H1 (cell line): ENCODE data around the gene PAXIP1. TPM values are rescaled to one million over a fixed set of nuclear protein-coding genes. Genes with fewer than 3 reads are reported as not detected.

Experiments used
- CTCF ChIA-PET: fragments of 300-600 bp; sonication (Branson Sonifier 250); formaldehyde crosslinking; loops from one replicate; lab custom pipeline; 2021; ENCODE audit not compliant: partially characterized antibody; lab: Charles Lee
- POLR2A ChIA-PET: fragments of 300-600 bp; sonication (Branson Sonifier 250); formaldehyde crosslinking; loops from one replicate; lab custom pipeline; 2021; ENCODE audit warnings: inconsistent platforms; ENCODE audit not compliant: partially characterized antibody; lab: Charles Lee
- DNase-seq, 2 experiments: peaks; one replicate each; pipeline versions ENCODE4 v3.0.0 to v3.0.0-alpha.2; 2010 to 2022; ENCODE audit warnings: low spot score in 2 of 2, low read depth in 1 of 2, mixed read lengths in 1 of 2
- FAIRE-seq: peaks from 2 replicates; lab custom pipeline; 2011; peaks lifted over from hg19 to GRCh38; lab: Jason Lieb, UNC
- H2AFZ ChIP-seq: 2 replicates; pipeline ENCODE4 v1.8.1; 2012; ENCODE audit warnings: low read length, inconsistent platforms
- H2AK5ac ChIP-seq: 2 replicates; pipeline ENCODE4 v1.6.1; 2013; ENCODE audit warnings: low read depth, low read length
- H2BK120ac ChIP-seq: replicated peaks from 2 replicates; pipeline ENCODE3; 2013; ENCODE audit warnings: low read depth, low read length, inconsistent platforms
- H2BK12ac ChIP-seq: 2 replicates; pipeline ENCODE4 v1.6.1; 2013; ENCODE audit warnings: low read depth, low read length
- H2BK15ac ChIP-seq: 2 replicates; pipeline ENCODE4 v1.6.1; 2013; ENCODE audit warnings: low read length
- H2BK20ac ChIP-seq: 2 replicates; pipeline ENCODE4 v1.6.1; 2013; ENCODE audit warnings: low read length
- H2BK5ac ChIP-seq: 2 replicates; pipeline ENCODE4 v1.6.1; 2013; ENCODE audit warnings: low read depth, low read length
- H3K14ac ChIP-seq: 2 replicates; pipeline ENCODE4 v1.6.1; 2013; ENCODE audit warnings: inconsistent platforms; ENCODE audit not compliant: insufficient read length
- H3K18ac ChIP-seq: 2 replicates; pipeline ENCODE4 v1.6.1; 2013; ENCODE audit warnings: low read length; ENCODE audit errors: extremely low read depth
- H3K23ac ChIP-seq: 2 replicates; pipeline ENCODE4 v1.6.1; 2013; ENCODE audit warnings: inconsistent platforms; ENCODE audit not compliant: insufficient read length
- H3K23me2 ChIP-seq: 2 replicates; pipeline ENCODE4 v1.6.1; 2013; ENCODE audit warnings: low read depth, low read length
- H3K27ac ChIP-seq: 2 replicates; pipeline ENCODE4 v1.6.1; 2011; ENCODE audit warnings: low read depth, low read length, inconsistent platforms
- H3K27me3 ChIP-seq, 4 experiments: replicated peaks in 1 of 4; 1 replicate in 1 of 4; 2 replicates in 3 of 4; pipeline versions ENCODE4 v1.6.1 to v1.8.1; 2011 to 2013; ENCODE audit warnings: low read length in 3 of 4, mild to moderate bottlenecking in 3 of 4, inconsistent platforms in 2 of 4, mixed read lengths in 2 of 4, moderate library complexity in 1 of 4; ENCODE audit not compliant: control insufficient read depth in 3 of 4, insufficient read depth in 3 of 4; ENCODE audit errors: extremely low read depth in 1 of 4
- H3K36me3 ChIP-seq, 4 experiments: 2 replicates each; pipeline versions ENCODE4 v1.6.1 to v1.8.1; 2011 to 2013; ENCODE audit warnings: mild to moderate bottlenecking in 4 of 4, low read length in 3 of 4, moderate library complexity in 2 of 4, control low read depth in 1 of 4, inconsistent platforms in 1 of 4; ENCODE audit not compliant: insufficient read depth in 4 of 4, control insufficient read depth in 2 of 4
- H3K4ac ChIP-seq: replicated peaks from 2 replicates; pipeline ENCODE3; 2013; ENCODE audit warnings: low read length, low read depth, mixed read lengths, inconsistent platforms; ENCODE audit not compliant: insufficient read length
- H3K4me1 ChIP-seq, 4 experiments: replicated peaks in 1 of 4; 1 replicate in 1 of 4; 2 replicates in 3 of 4; pipeline versions ENCODE4 v1.6.1 to v1.8.1; 2011 to 2013; ENCODE audit warnings: low read length in 3 of 4, inconsistent platforms in 2 of 4, mixed read lengths in 1 of 4; ENCODE audit not compliant: insufficient read depth in 4 of 4, control insufficient read depth in 3 of 4
- H3K4me2 ChIP-seq, 2 experiments: 2 replicates each; pipeline versions ENCODE4 v1.6.1 to v1.8.1; 2011 to 2013; ENCODE audit warnings: low read depth in 2 of 2, low read length in 2 of 2, control low read depth in 1 of 2, inconsistent platforms in 1 of 2, mild to moderate bottlenecking in 1 of 2; ENCODE audit not compliant: insufficient read depth in 1 of 2
- H3K4me3 ChIP-seq, 4 experiments: fragments of 200-600, 300-600 bp in 1 of 4; sonication (generic), shearing (Covaris generic), sonication (Bioruptor Twin) in 1 of 4; 2 replicates each; pipeline versions ENCODE4 v1.5.1 to v1.8.1; 2011 to 2016; ENCODE audit warnings: low read length in 4 of 4, low read depth in 3 of 4, control low read depth in 2 of 4, inconsistent platforms in 2 of 4, mild to moderate bottlenecking in 2 of 4, mixed read lengths in 1 of 4, moderate library complexity in 1 of 4; ENCODE audit not compliant: insufficient read depth in 2 of 4; ENCODE audit errors: extremely low read depth in 1 of 4
- H3K56ac ChIP-seq: replicated peaks from 2 replicates; pipeline ENCODE3; 2013; ENCODE audit warnings: low read depth, mild to moderate bottlenecking, mixed read lengths, low read length, inconsistent platforms; ENCODE audit not compliant: insufficient read length
- H3K79me1 ChIP-seq: 2 replicates; pipeline ENCODE4 v1.6.1; 2013; ENCODE audit warnings: low read depth, low read length, control low read depth
- H3K79me2 ChIP-seq, 2 experiments: 2 replicates each; pipeline versions ENCODE4 v1.6.1 to v1.8.1; 2012 to 2013; ENCODE audit warnings: low read length in 2 of 2, mild to moderate bottlenecking in 2 of 2, inconsistent platforms in 1 of 2; ENCODE audit not compliant: insufficient read depth in 2 of 2, control insufficient read depth in 1 of 2
- H3K9ac ChIP-seq, 4 experiments: replicated peaks in 1 of 4; 1 replicate in 1 of 4; 2 replicates in 3 of 4; pipeline versions ENCODE4 v1.6.1 to v1.8.1; 2011 to 2013; ENCODE audit warnings: low read depth in 3 of 4, low read length in 3 of 4, control low read depth in 2 of 4, mild to moderate bottlenecking in 2 of 4, moderate library complexity in 2 of 4, inconsistent platforms in 1 of 4; ENCODE audit errors: extremely low read depth in 1 of 4
- H3K9me3 ChIP-seq, 2 experiments: 2 replicates each; pipeline versions ENCODE4 v1.6.1 to v1.8.1; 2012 to 2013; ENCODE audit warnings: mild to moderate bottlenecking in 2 of 2, moderate library complexity in 2 of 2, control low read depth in 1 of 2, inconsistent platforms in 1 of 2, low read depth in 1 of 2, low read length in 1 of 2, mixed read lengths in 1 of 2; ENCODE audit not compliant: insufficient read depth in 2 of 2
- H4K20me1 ChIP-seq, 2 experiments: replicated peaks in 1 of 2; 2 replicates each; pipeline versions ENCODE3 to v1.8.1; 2011 to 2013; ENCODE audit warnings: inconsistent platforms in 2 of 2, low read length in 2 of 2, mild to moderate bottlenecking in 1 of 2; ENCODE audit not compliant: insufficient read depth in 2 of 2, control insufficient read depth in 1 of 2
- H4K5ac ChIP-seq: 2 replicates; pipeline ENCODE4 v1.6.1; 2013; ENCODE audit warnings: low read length, low read depth, mixed read lengths, inconsistent platforms; ENCODE audit not compliant: insufficient read length
- H4K8ac ChIP-seq: 2 replicates; pipeline ENCODE4 v1.8.0; 2013; ENCODE audit warnings: mild to moderate bottlenecking, moderate library complexity, low read length, inconsistent platforms; ENCODE audit not compliant: insufficient read depth; ENCODE audit errors: extremely low read depth
- H4K91ac ChIP-seq: replicated peaks from 2 replicates; pipeline ENCODE3; 2013; ENCODE audit warnings: low read length, mixed read lengths, inconsistent platforms; ENCODE audit not compliant: insufficient read length
- SUZ12 ChIP-seq: fragments of 200-600 bp; sonication (generic); IDR thresholded peaks from 2 replicates; pipeline ENCODE4 v1.6.1; 2012; ENCODE audit warnings: mild to moderate bottlenecking, inconsistent platforms, low read length, moderate library complexity, mixed read lengths
- TAF7 ChIP-seq: optimal IDR thresholded peaks from 2 replicates; pipeline ENCODE3; 2011; ENCODE audit warnings: low read depth, mild to moderate bottlenecking, inconsistent platforms, low read length, moderate library complexity, borderline replicate concordance
- YY1 ChIP-seq: IDR thresholded peaks from 2 replicates; pipeline ENCODE4 v1.6.1; 2011; ENCODE audit warnings: low read depth, mild to moderate bottlenecking, low read length
- ZNF274 ChIP-seq: IDR thresholded peaks from 2 replicates; pipeline ENCODE4 v1.7.0; 2012; ENCODE audit warnings: low read length, borderline replicate concordance; ENCODE audit errors: extremely low read depth
- WGBS, 2 experiments: shearing (Covaris generic) in 1 of 2; methylation state at CpG; one replicate each; pipeline versions ENCODE4 v1.1.6 to v1.1.7; 2013 to 2015; ENCODE audit warnings: low lambda C conversion rate in 2 of 2, mixed read lengths in 2 of 2, inconsistent platforms in 1 of 2, low coverage in 1 of 2, missing lambda C conversion rate in 1 of 2; ENCODE audit not compliant: insufficient replicate concordance in 2 of 2, insufficient coverage in 1 of 2, insufficient read length in 1 of 2; ENCODE audit errors: extremely low coverage in 1 of 2, missing lambda C conversion rate in 1 of 2; 5-methylcytosine and 5-hydroxymethylcytosine counted together
- polyA plus RNA-seq, 7 experiments: library from polyadenylated mRNA; depleted of rRNA in 3 of 7; stranded (reverse) in 5 of 7; unstranded in 2 of 7; fragments of >200 nt in 5 of 7; fragments of 200-250 nt in 2 of 7; gene quantifications; 1 replicate in 5 of 7; 2 replicates in 1 of 7; 4 replicates in 1 of 7; pipeline versions ENCODE4 v1.2.1 to v1.2.3, GENCODE V29; 2011 to 2013; ENCODE audit warnings: missing spikeins in 2 of 7, mixed read lengths in 2 of 7
- total RNA-seq: library from RNA; stranded (reverse); fragmentation: NEBNext Ultra II Directional; extraction: Animal tissue kit (Norgen Biotek cat#: 25700); gene quantifications from 2 replicates; pipeline ENCODE4 v1.2.1, GENCODE V29; 2021

The PAXIP1 gene
- total and polyA plus RNA-seq, 2 of the 8 experiments (the other 6 are each of a cell fraction or from before 2014, with no cell fraction given), result 32.4 to 32.8 TPM

GRCh38 chr7:154906201-154906600 lies 96.7 kb downstream of the PAXIP1 start:
- Histone ChIP-seq H3K18ac (no peak overlapping the region), H4K20me1 (no peaks in the 10 kb centered on the region), H3K27me3 (no peaks in the 10 kb centered on the region), H2BK5ac (no peak overlapping the region), H3K14ac (no peak overlapping the region), H3K4me1 (no peaks in the 10 kb centered on the region), H2BK20ac (no peak overlapping the region), H3K4ac (no peak overlapping the region), H3K27ac (no peak overlapping the region), H3K23me2 (no peaks in the 10 kb centered on the region), H3K79me1 (no peaks in the 10 kb centered on the region), H3K4me2 (no peak overlapping the region), H2BK120ac (no peak overlapping the region), H3K4me3 (no peak overlapping the region), H3K36me3 (peaks cover 0 to 5% (median 0%) of the 10 kb centered on the region in 4 experiments; a peak in 1 of 8 replicates), H2BK15ac (no peak overlapping the region), H4K8ac (no peak overlapping the region), H4K91ac (no peak overlapping the region), H2AFZ (no peak overlapping the region), H2BK12ac (no peak overlapping the region), H2AK5ac (no peak overlapping the region), H4K5ac (no peak overlapping the region), H3K9ac (no peak overlapping the region), H3K56ac (no peak overlapping the region), H3K79me2 (no peaks in the 10 kb centered on the region), H3K9me3 (peaks cover 6 to 27% of the 10 kb centered on the region in 2 experiments; a peak in 3 of 4 replicates), H3K23ac (no peak overlapping the region)
- FAIRE-seq (no peak), DNase-seq (no peak)
- WGBS, 2 experiments, result 84% methylated on average over 4 of the region's 7 CpGs; no CpG with 5 or more reads in 1 of the 2 experiments
- ChIA-PET CTCF (interaction anchor here (1.9 to 9.1 kb wide), 2 partner anchors 7 to 22 kb away, joined by 5 to 69 read pairs; no protein-coding TSS in a partner anchor), POLR2A (no interaction called here)
- TF ChIP-seq YY1 (no peak), SUZ12 (no peak), ZNF274 (no peak), TAF7 (no peak)
